Endodermal cell (in vitro differentiated cells): ENCODE measurements around the gene NR1H4. TPM values are rescaled to one million over a fixed set of nuclear protein-coding genes. Genes with fewer than 3 reads are reported as not detected.
A peak's percentile ranks its signal among the peaks of the same experiment; 100 is the strongest.

Source experiments
- DNase-seq: peaks from one replicate; pipeline ENCODE4 v3.0.0-alpha.2; 2017
- H3K27ac ChIP-seq: 2 replicates; pipeline ENCODE4 v1.5.1; 2013; ENCODE audit warnings: mild to moderate bottlenecking, low read depth, low read length, moderate library complexity
- H3K27me3 ChIP-seq: 2 replicates; pipeline ENCODE4 v1.6.1; 2013; ENCODE audit warnings: mild to moderate bottlenecking, low read length, moderate library complexity; ENCODE audit not compliant: insufficient read depth, control insufficient read depth, poor library complexity, severe bottlenecking
- H3K36me3 ChIP-seq: 2 replicates; pipeline ENCODE4 v1.7.0; 2013; ENCODE audit warnings: mild to moderate bottlenecking, low read length, moderate library complexity; ENCODE audit not compliant: control insufficient read depth, insufficient read depth
- H3K4me1 ChIP-seq: one replicate; pipeline ENCODE4 v1.7.0; 2013; ENCODE audit warnings: low read length; ENCODE audit not compliant: control insufficient read depth, insufficient read depth
- H3K4me3 ChIP-seq: 2 replicates; pipeline ENCODE4 v1.5.1; 2013; ENCODE audit warnings: mild to moderate bottlenecking, low read length, moderate library complexity
- H3K9ac ChIP-seq: 2 replicates; pipeline ENCODE4 v1.6.1; 2013; ENCODE audit warnings: mild to moderate bottlenecking, low read length, moderate library complexity; ENCODE audit not compliant: poor library complexity, severe bottlenecking; ENCODE audit errors: extremely low read depth
- H3K9me3 ChIP-seq: 2 replicates; pipeline ENCODE4 v1.6.1; 2013; ENCODE audit warnings: mild to moderate bottlenecking, low read length, moderate library complexity; ENCODE audit not compliant: control insufficient read depth
- H3K27ac Mint-ChIP-seq: 2 replicates; pipeline ENCODE4 v1.8.0; 2020; ENCODE audit warnings: mixed read lengths
- H3K27me3 Mint-ChIP-seq: 2 replicates; pipeline ENCODE4 v1.8.0; 2021; ENCODE audit warnings: mild to moderate bottlenecking, mixed read lengths; ENCODE audit not compliant: insufficient read depth
- H3K36me3 Mint-ChIP-seq: 2 replicates; pipeline ENCODE4 v1.8.0; 2020; ENCODE audit warnings: low read depth, mixed read lengths
- H3K4me1 Mint-ChIP-seq: 2 replicates; pipeline ENCODE4 v1.8.0; 2020; ENCODE audit warnings: mixed read lengths
- H3K4me3 Mint-ChIP-seq: 2 replicates; pipeline ENCODE4 v1.8.0; 2020; ENCODE audit warnings: mild to moderate bottlenecking, moderate library complexity, mixed read lengths
- H3K9me3 Mint-ChIP-seq: 2 replicates; pipeline ENCODE4 v1.8.0; 2020; ENCODE audit warnings: mild to moderate bottlenecking, mixed read lengths
- WGBS, 2 experiments: methylation state at CpG; one replicate each; pipeline versions ENCODE4 v1.1.5 to v1.1.7; 2013; ENCODE audit warnings: missing lambda C conversion rate in 2 of 2, mixed read lengths in 1 of 2; ENCODE audit not compliant: insufficient coverage in 1 of 2, insufficient read length in 1 of 2; 5-methylcytosine and 5-hydroxymethylcytosine counted together
- total RNA-seq, 2 donors: library from RNA; stranded (reverse); fragmentation: NEBNext Ultra II Directional in 1 of 2; extraction: Animal tissue kit (Norgen Biotek cat#: 25700) in 1 of 2; gene quantifications; 2 replicates in 1 of 2; 3 replicates in 1 of 2; pipeline ENCODE4 v1.2.1, GENCODE V29; 2021
- TF ChIP-seq, protein P1 (sequence below): fragments of 200-600 bp; sonication (generic); conservative IDR thresholded peaks from 2 replicates; pipeline ENCODE4 v1.5.0; 2021; ENCODE audit warnings: antibody characterized with exemption, mild to moderate bottlenecking

NR1H4 gene
- total RNA-seq, 2 donors from 2014 or later: not detected

DNA sequence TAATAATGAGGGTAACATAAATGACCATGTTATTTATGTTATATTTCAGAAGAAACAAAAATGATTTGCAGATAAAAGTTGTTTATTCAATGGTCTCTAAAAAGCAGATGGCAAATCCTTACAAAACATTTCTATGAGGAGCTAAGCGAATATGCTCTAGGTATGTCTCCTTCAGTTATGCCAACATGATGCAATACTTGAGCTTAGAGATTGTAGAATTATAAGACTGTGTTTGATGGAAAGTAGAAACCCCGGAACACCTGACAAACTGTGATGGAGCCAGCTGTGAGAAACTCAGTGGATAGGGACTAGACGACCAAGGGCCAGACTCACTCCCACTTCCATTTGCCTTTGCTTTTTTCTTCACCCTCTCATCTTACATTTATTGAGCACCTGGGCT is 17.8 kb upstream of the NR1H4 start:
- TF ChIP-seq, protein P1, sequence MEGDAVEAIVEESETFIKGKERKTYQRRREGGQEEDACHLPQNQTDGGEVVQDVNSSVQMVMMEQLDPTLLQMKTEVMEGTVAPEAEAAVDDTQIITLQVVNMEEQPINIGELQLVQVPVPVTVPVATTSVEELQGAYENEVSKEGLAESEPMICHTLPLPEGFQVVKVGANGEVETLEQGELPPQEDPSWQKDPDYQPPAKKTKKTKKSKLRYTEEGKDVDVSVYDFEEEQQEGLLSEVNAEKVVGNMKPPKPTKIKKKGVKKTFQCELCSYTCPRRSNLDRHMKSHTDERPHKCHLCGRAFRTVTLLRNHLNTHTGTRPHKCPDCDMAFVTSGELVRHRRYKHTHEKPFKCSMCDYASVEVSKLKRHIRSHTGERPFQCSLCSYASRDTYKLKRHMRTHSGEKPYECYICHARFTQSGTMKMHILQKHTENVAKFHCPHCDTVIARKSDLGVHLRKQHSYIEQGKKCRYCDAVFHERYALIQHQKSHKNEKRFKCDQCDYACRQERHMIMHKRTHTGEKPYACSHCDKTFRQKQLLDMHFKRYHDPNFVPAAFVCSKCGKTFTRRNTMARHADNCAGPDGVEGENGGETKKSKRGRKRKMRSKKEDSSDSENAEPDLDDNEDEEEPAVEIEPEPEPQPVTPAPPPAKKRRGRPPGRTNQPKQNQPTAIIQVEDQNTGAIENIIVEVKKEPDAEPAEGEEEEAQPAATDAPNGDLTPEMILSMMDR: no peak
- no peak for DNase-seq
- H3K27ac Mint-ChIP-seq: no peak overlapping the region
- no peaks in the 10 kb centered on the region for H3K9me3 Mint-ChIP-seq
- H3K27me3 Mint-ChIP-seq: no peaks in the 10 kb centered on the region
- WGBS, 2 experiments: 88 to 100% methylated on average over 1 to 3 of the region's 3 CpGs
- H3K4me3 ChIP-seq: no peak overlapping the region
- H3K36me3 Mint-ChIP-seq: no peaks in the 10 kb centered on the region
- no peak overlapping the region for H3K9ac ChIP-seq
- no peaks in the 10 kb centered on the region for H3K36me3 ChIP-seq
- H3K4me3 Mint-ChIP-seq: no peak overlapping the region
- H3K4me1 ChIP-seq: no peaks in the 10 kb centered on the region
- H3K27me3 ChIP-seq: no peaks in the 10 kb centered on the region
- H3K27ac ChIP-seq: no peak overlapping the region
- H3K9me3 ChIP-seq: no peaks in the 10 kb centered on the region
- peaks cover 10% of the 10 kb centered on the region for H3K4me1 Mint-ChIP-seq

DNA sequence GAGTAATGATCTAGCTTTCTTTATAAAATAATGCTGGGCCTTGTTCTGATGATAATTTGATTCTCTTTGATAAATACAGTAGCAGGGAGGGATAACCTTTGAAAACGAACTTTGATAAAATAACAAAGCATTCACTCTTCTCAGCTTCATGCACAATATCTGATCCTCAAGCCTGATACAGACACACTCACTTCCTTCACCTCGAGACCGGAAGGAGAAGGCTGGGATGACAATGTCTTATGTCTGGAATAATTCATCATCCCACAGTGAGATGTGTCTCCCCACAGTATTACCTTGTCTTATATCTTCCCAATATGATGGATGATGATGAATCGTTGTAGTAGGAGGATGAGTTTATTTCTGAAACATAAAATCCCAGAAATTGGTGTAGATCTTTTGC is 15.5 kb upstream of the NR1H4 start:
- Mint-ChIP-seq H3K4me1 (peaks cover 22% of the 10 kb centered on the region), H3K4me3 (no peak overlapping the region), H3K9me3 (no peaks in the 10 kb centered on the region), H3K27me3 (no peaks in the 10 kb centered on the region), H3K36me3 (no peaks in the 10 kb centered on the region), H3K27ac (no peak overlapping the region)
- Histone ChIP-seq H3K36me3 (no peaks in the 10 kb centered on the region), H3K4me1 (no peaks in the 10 kb centered on the region), H3K9me3 (no peaks in the 10 kb centered on the region), H3K4me3 (no peak overlapping the region), H3K9ac (no peak overlapping the region), H3K27ac (no peak overlapping the region), H3K27me3 (no peaks in the 10 kb centered on the region)
- WGBS, 2 experiments: 95 to 100% methylated on average over 2 to 4 of the region's 4 CpGs
- no peak for DNase-seq
- TF ChIP-seq, protein P1: no peak

DNA sequence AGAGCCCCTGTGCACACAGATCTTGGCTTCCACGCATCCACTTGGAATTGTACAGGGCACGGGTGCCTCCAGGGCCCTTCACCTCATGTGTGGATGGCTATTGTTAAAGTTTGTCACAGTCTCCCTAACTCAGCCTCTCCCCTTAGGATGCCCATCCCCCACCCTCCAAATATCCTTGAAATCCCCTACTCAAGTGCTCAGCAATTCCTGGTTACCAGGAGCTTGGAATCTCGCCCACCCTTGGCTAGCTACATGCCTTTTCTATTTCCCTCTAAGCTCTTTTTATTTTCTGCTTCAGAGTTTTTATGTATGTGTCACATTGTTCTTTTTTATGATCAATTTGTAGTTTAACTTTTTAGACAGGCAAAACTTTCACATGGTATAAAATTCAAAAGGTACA is 13.0 kb upstream of the NR1H4 start:
- TF ChIP-seq, protein P1: no peak
- H3K4me1 ChIP-seq: no peaks in the 10 kb centered on the region
- H3K27ac ChIP-seq: peak overlapping the region; percentile 80
- Mint-ChIP-seq H3K27me3 (no peaks in the 10 kb centered on the region), H3K36me3 (no peaks in the 10 kb centered on the region), H3K9me3 (no peaks in the 10 kb centered on the region), H3K4me1 (peaks cover 40% of the 10 kb centered on the region), H3K4me3 (no peak overlapping the region), H3K27ac (no peak overlapping the region)
- 86% methylated on average over 3 of the region's 3 CpGs; no CpG with 5 or more reads in 1 of the 2 experiments for WGBS, 2 experiments
- H3K27me3 ChIP-seq: no peaks in the 10 kb centered on the region
- H3K9me3 ChIP-seq: no peaks in the 10 kb centered on the region
- H3K4me3 ChIP-seq: no peak overlapping the region
- no peaks in the 10 kb centered on the region for H3K36me3 ChIP-seq
- H3K9ac ChIP-seq: no peak overlapping the region
- DNase-seq: no peak
